GM23338 (cell line): ENCODE results near the gene RBM22. TPM values are rescaled to one million over a fixed set of nuclear protein-coding genes. Genes with fewer than 3 reads are reported as not detected.

Experiments
- ATAC-seq: fragments of 200-7000 bp; cut with Tn5 transposase; 3 replicates; pipeline ENCODE4 v1.9.1; 2020
- DNase-seq: peaks from one replicate; pipeline ENCODE4 v3.0.0-alpha.2; 2015; ENCODE audit warnings: low spot score
- H2AFZ ChIP-seq: fragments of 200-600 bp; sonication (generic); 2 replicates; pipeline ENCODE4 v1.8.0; 2016; ENCODE audit warnings: antibody characterized with exemption, mild to moderate bottlenecking, moderate library complexity
- H3F3A ChIP-seq: fragments of 200-600 bp; sonication (generic); replicated peaks from 2 replicates; pipeline ENCODE4 v1.8.0; 2017; ENCODE audit warnings: antibody characterized with exemption, mixed run types, low read depth
- H3K27ac ChIP-seq: fragments of 200-600 bp; sonication (generic); 2 replicates; pipeline ENCODE4 v1.6.1; 2016; ENCODE audit warnings: low read depth
- H3K27me3 ChIP-seq: fragments of 200-600 bp; sonication (generic); 2 replicates; pipeline ENCODE4 v1.8.0; 2016; ENCODE audit warnings: mild to moderate bottlenecking, mixed run types, moderate library complexity; ENCODE audit not compliant: insufficient read depth
- H3K36me3 ChIP-seq: fragments of 200-600 bp; sonication (generic); 2 replicates; pipeline ENCODE4 v1.8.0; 2016; ENCODE audit warnings: mild to moderate bottlenecking; ENCODE audit not compliant: insufficient read depth
- H3K4me1 ChIP-seq: fragments of 200-600 bp; sonication (generic); 2 replicates; pipeline ENCODE4 v1.8.0; 2016; ENCODE audit warnings: mild to moderate bottlenecking, moderate library complexity; ENCODE audit not compliant: insufficient read depth
- H3K4me2 ChIP-seq: fragments of 200-600 bp; sonication (generic); 2 replicates; pipeline ENCODE4 v1.7.1; 2017; ENCODE audit warnings: mixed run types
- H3K4me3 ChIP-seq: fragments of 200-600 bp; sonication (generic); 2 replicates; pipeline ENCODE4 v1.6.1; 2016; ENCODE audit warnings: mixed run types
- H3K79me2 ChIP-seq: fragments of 200-600 bp; sonication (generic); replicated peaks from 2 replicates; pipeline ENCODE4 v1.8.0; 2017; ENCODE audit warnings: mild to moderate bottlenecking; ENCODE audit not compliant: insufficient read depth
- H3K9me2 ChIP-seq: fragments of 200-600 bp; sonication (generic); 2 replicates; pipeline ENCODE4 v1.8.0; 2017; ENCODE audit not compliant: insufficient read depth
- H4K20me1 ChIP-seq: fragments of 200-600 bp; sonication (generic); replicated peaks from 2 replicates; pipeline ENCODE4 v1.8.0; 2017; ENCODE audit warnings: mild to moderate bottlenecking; ENCODE audit not compliant: insufficient read depth
- H3K27ac Mint-ChIP-seq: 2 replicates; pipeline ENCODE4 v1.8.0; 2020; ENCODE audit warnings: inconsistent platforms, mild to moderate bottlenecking, moderate library complexity, mixed read lengths
- H3K27me3 Mint-ChIP-seq: 3 replicates; pipeline ENCODE4 v1.8.0; 2022; ENCODE audit warnings: low read depth, mild to moderate bottlenecking, moderate library complexity, mixed read lengths, inconsistent platforms; ENCODE audit not compliant: insufficient read depth, poor library complexity
- H3K36me3 Mint-ChIP-seq: 3 replicates; pipeline ENCODE4 v1.8.0; 2021; ENCODE audit warnings: low read depth, mild to moderate bottlenecking, inconsistent platforms, moderate library complexity, mixed read lengths
- H3K4me1 Mint-ChIP-seq: 3 replicates; pipeline ENCODE4 v1.8.0; 2020; ENCODE audit warnings: mild to moderate bottlenecking, inconsistent platforms, mixed read lengths
- H3K4me3 Mint-ChIP-seq: 3 replicates; pipeline ENCODE4 v1.8.0; 2021; ENCODE audit warnings: moderate library complexity, mild to moderate bottlenecking, inconsistent platforms, mixed read lengths
- H3K9me3 Mint-ChIP-seq: 3 replicates; pipeline ENCODE4 v1.8.0; 2020; ENCODE audit warnings: moderate library complexity, mild to moderate bottlenecking, inconsistent platforms, mixed read lengths
- CREB1 ChIP-seq: fragments of 250-450 bp; sonication (Bioruptor Pico); IDR thresholded peaks from 2 replicates; pipeline ENCODE4 v1.5.0; 2020; ENCODE audit warnings: low read depth, mild to moderate bottlenecking, moderate library complexity
- CTCF ChIP-seq, 2 experiments: fragments of 200-600 bp in 1 of 2; sonication (generic) in 1 of 2; conservative IDR thresholded peaks; 2 replicates each; pipeline versions ENCODE4 v1.5.1 to v1.6.1; 2016 to 2017; ENCODE audit warnings: antibody characterized with exemption in 2 of 2, low read depth in 2 of 2, mild to moderate bottlenecking in 2 of 2, moderate library complexity in 1 of 2
- ETS1 ChIP-seq: IDR thresholded peaks from 2 replicates; pipeline ENCODE4 v1.6.1; 2016; ENCODE audit warnings: antibody characterized with exemption
- EZH2 ChIP-seq: fragments of 200-600 bp; sonication (generic); IDR thresholded peaks from one replicate; pipeline ENCODE4 v1.8.0; 2017; ENCODE audit warnings: antibody characterized with exemption, mild to moderate bottlenecking, low read depth; ENCODE audit not compliant: unreplicated experiment
- EZH2phosphoT487 ChIP-seq: fragments of 200-600 bp; sonication (generic); IDR thresholded peaks from one replicate; pipeline ENCODE4 v1.8.1; 2018; ENCODE audit warnings: antibody characterized with exemption; ENCODE audit not compliant: unreplicated experiment
- JUNB ChIP-seq: IDR thresholded peaks from one replicate; pipeline ENCODE4 v1.6.1; 2016; ENCODE audit warnings: antibody characterized with exemption; ENCODE audit not compliant: unreplicated experiment
- NANOG ChIP-seq: IDR thresholded peaks from 2 replicates; pipeline ENCODE4 v1.6.1; 2016; ENCODE audit warnings: antibody characterized with exemption, borderline replicate concordance
- POLR2AphosphoS5 ChIP-seq: IDR thresholded peaks from 2 replicates; pipeline ENCODE4 v1.6.1; 2016; ENCODE audit warnings: antibody characterized with exemption, low read depth
- REST ChIP-seq: IDR thresholded peaks from one replicate; pipeline ENCODE4 v1.6.1; 2018; ENCODE audit warnings: antibody characterized with exemption; ENCODE audit not compliant: unreplicated experiment
- STAT1 ChIP-seq: IDR thresholded peaks from one replicate; pipeline ENCODE4 v1.6.1; 2016; ENCODE audit warnings: antibody characterized with exemption; ENCODE audit not compliant: unreplicated experiment
- ZNF114 ChIP-seq: fragments of 250-450 bp; sonication (Bioruptor Pico); IDR thresholded peaks from 2 replicates; pipeline ENCODE4 v1.5.0; 2020; ENCODE audit warnings: mild to moderate bottlenecking, moderate library complexity
- ZNF331 ChIP-seq: fragments of 250-450 bp; sonication (Bioruptor Pico); IDR thresholded peaks from 2 replicates; pipeline ENCODE4 v1.5.0; 2020; ENCODE audit warnings: low read depth, mild to moderate bottlenecking, moderate library complexity
- ZNF462 ChIP-seq: fragments of 250-450 bp; sonication (Bioruptor Pico); IDR thresholded peaks from 2 replicates; pipeline ENCODE4 v1.5.0; 2020; ENCODE audit warnings: mild to moderate bottlenecking, moderate library complexity
- polyA plus RNA-seq: library from polyadenylated mRNA; unstranded; fragments of >200 nt; fragmentation: Nextera tagmentation; extraction: Ambion mirVana; gene quantifications from 2 replicates; pipeline ENCODE4 v1.2.1, GENCODE V29; 2016
- total RNA-seq: library from RNA; depleted of rRNA; stranded (reverse); fragments of >200 nt; shearing (Covaris generic); gene quantifications from 2 replicates; pipeline ENCODE4 v1.2.3, GENCODE V29; 2014

Gene RBM22
- total and polyA plus RNA-seq, 2 experiments from 2014 or later: 23.4 to 32.3 TPM

GRCh38 chr5:150672884-150673275 is 28.0 kb downstream of the RBM22 start:
- Histone ChIP-seq H4K20me1 (no peaks in the 10 kb centered on the region), H3K9me2 (no peaks in the 10 kb centered on the region), H3K36me3 (no peaks in the 10 kb centered on the region; the same call in 1 of the 2 replicates), H3K4me3 (peak overlapping the region; percentile 77), H3K4me1 (peaks cover 27% of the 10 kb centered on the region), H3K4me2 (peak overlapping the region; percentile 96), H3F3A (peaks cover 26% of the 10 kb centered on the region), H3K27ac (peak overlapping the region; percentile 95), H2AFZ (peak overlapping the region; percentile 75), H3K27me3 (no peaks in the 10 kb centered on the region), H3K79me2 (peaks cover 19% of the 10 kb centered on the region)
- TF ChIP-seq JUNB (no peak), REST (no peak), ZNF114 (CRISPR knock-in tag) (no peak), STAT1 (no peak), EZH2 (no peak), NANOG (no peak), CTCF (conservative IDR thresholded peaks at IDR 0.05; ENCODE audit: low read depth in 2 of 2) (no peak), EZH2phosphoT487 (no peak), ZNF331 (CRISPR knock-in tag) (no peak), ZNF462 (CRISPR knock-in tag) (no peak), POLR2AphosphoS5 (no peak), CREB1 (CRISPR knock-in tag) (no peak), ETS1 (no peak)
- H3K27ac Mint-ChIP-seq: peak overlapping the region; percentile 95
- peaks cover 4% of the 10 kb centered on the region; the same call in 1 of the 3 replicates for H3K9me3 Mint-ChIP-seq
- no peak for DNase-seq
- peaks cover 2% of the 10 kb centered on the region for H3K27me3 Mint-ChIP-seq
- H3K36me3 Mint-ChIP-seq: peaks cover 42% of the 10 kb centered on the region
- H3K4me3 Mint-ChIP-seq: peak overlapping the region; percentile 91
- H3K4me1 Mint-ChIP-seq: peaks cover 35% of the 10 kb centered on the region
- ATAC-seq: no peak
